K562 (cell line): ENCODE data around the gene BCL2L13. TPM values are rescaled to one million over a fixed set of nuclear protein-coding genes. Genes with fewer than 3 reads are reported as not detected.

Experiments used
- ATAC-seq: fragments of 200-7000 bp; cut with Tn5 transposase; 3 replicates; pipeline ENCODE4 v1.9.1; 2020; ENCODE audit warnings: moderate library complexity
- BruUV-seq: library from RNA; stranded (reverse); fragments of 400-500 nt; replicated peaks from 2 replicates; lab custom pipeline; 2021; lab: Mats Ljungman, UMichigan
- CTCF ChIA-PET: fragments of 300-600 bp; formaldehyde crosslinking; extraction: SDS; loops from one replicate; lab custom pipeline; 2021; ENCODE audit warnings: low intra/inter-chr PET ratio; lab: Yijun Ruan, JAX
- POLR2A ChIA-PET: fragments of 300-600, 350-650 bp; sonication (Branson Sonifier 250); formaldehyde crosslinking; extraction: SDS; loops from one replicate; lab custom pipeline; 2021; ENCODE audit warnings: antibody characterized with exemption, inconsistent platforms; lab: Yijun Ruan, JAX
- DNase-seq, 4 experiments: peaks; one replicate each; pipeline versions ENCODE4 v3.0.0 to v3.0.0-alpha.2; 2011 to 2018; ENCODE audit warnings: low spot score in 3 of 4, mixed read lengths in 3 of 4; ENCODE audit errors: extremely low read depth in 1 of 4
- FAIRE-seq: peaks from 2 replicates; lab custom pipeline; 2011; peaks lifted over from hg19 to GRCh38; lab: Jason Lieb, UNC
- H2AFZ ChIP-seq: 2 replicates; pipeline ENCODE4 v1.6.0; 2011; ENCODE audit warnings: low read depth, low read length, control low read depth, inconsistent platforms
- H3K27ac ChIP-seq: fragments of 200-600 bp; 3 replicates; pipeline ENCODE4 v1.8.0; 2011; ENCODE audit warnings: low read depth, mild to moderate bottlenecking, control low read depth, inconsistent platforms, low read length, moderate library complexity, mixed read lengths; ENCODE audit errors: extremely low read depth
- H3K27me3 ChIP-seq, 2 experiments: fragments of 300-600 bp in 1 of 2; 2 replicates in 1 of 2; 3 replicates in 1 of 2; pipeline versions ENCODE4 v1.6.0 to v1.8.0; 2011; ENCODE audit warnings: inconsistent platforms in 2 of 2, low read length in 2 of 2, mild to moderate bottlenecking in 1 of 2, mixed read lengths in 1 of 2, moderate library complexity in 1 of 2; ENCODE audit not compliant: control insufficient read depth in 2 of 2, insufficient read depth in 2 of 2
- H3K36me3 ChIP-seq: fragments of 300-600 bp; 3 replicates; pipeline ENCODE4 v1.8.0; 2011; ENCODE audit warnings: mild to moderate bottlenecking, low read length, inconsistent platforms; ENCODE audit not compliant: control insufficient read depth, insufficient read depth
- H3K4me1 ChIP-seq, 2 experiments: fragments of 200-600 bp in 1 of 2; replicated peaks in 1 of 2; 2 replicates in 1 of 2; 3 replicates in 1 of 2; pipeline versions ENCODE4 v1.5.1 to v1.8.0; 2011; ENCODE audit warnings: inconsistent platforms in 2 of 2, low read length in 2 of 2, mild to moderate bottlenecking in 1 of 2, mixed read lengths in 1 of 2, moderate library complexity in 1 of 2; ENCODE audit not compliant: control insufficient read depth in 2 of 2, insufficient read depth in 2 of 2
- H3K4me2 ChIP-seq: 2 replicates; pipeline ENCODE4 v1.6.1; 2011; ENCODE audit warnings: low read length, control low read depth, inconsistent platforms, mixed read lengths; ENCODE audit not compliant: insufficient read depth
- H3K4me3 ChIP-seq: fragments of 200-600 bp; sonication (generic), shearing (Covaris generic); 2 replicates; pipeline ENCODE4 v1.5.1; 2016; ENCODE audit warnings: control low read depth, inconsistent platforms
- H3K79me2 ChIP-seq: fragments of 200-600 bp; 3 replicates; pipeline ENCODE4 v1.8.0; 2011; ENCODE audit warnings: low read length, inconsistent platforms; ENCODE audit not compliant: control insufficient read depth, insufficient read depth
- H3K9ac ChIP-seq, 2 experiments: 2 replicates each; pipeline versions ENCODE4 v1.6.0 to v1.6.1; 2011; ENCODE audit warnings: low read depth in 2 of 2, low read length in 2 of 2, control low read depth in 1 of 2, inconsistent platforms in 1 of 2, mild to moderate bottlenecking in 1 of 2, mixed read lengths in 1 of 2; ENCODE audit not compliant: insufficient read depth in 1 of 2
- H3K9me1 ChIP-seq: one replicate; pipeline ENCODE4 v1.6.0; 2011; ENCODE audit warnings: inconsistent platforms, mild to moderate bottlenecking, low read length, moderate library complexity; ENCODE audit not compliant: control insufficient read depth, insufficient read depth
- H3K9me3 ChIP-seq: replicated peaks from 2 replicates; pipeline ENCODE4 v1.5.1; 2011; ENCODE audit warnings: low read depth, low read length, inconsistent platforms; ENCODE audit not compliant: control insufficient read depth, insufficient read depth
- H4K20me1 ChIP-seq: replicated peaks from 2 replicates; pipeline ENCODE4 v1.6.1; 2011; ENCODE audit warnings: low read length, inconsistent platforms, mixed read lengths; ENCODE audit not compliant: control insufficient read depth, insufficient read depth
- KDM1A ChIP-seq, 2 experiments: fragments of 450-650 bp; IDR thresholded peaks; 2 replicates each; pipeline ENCODE4 v1.6.1; 2016; ENCODE audit warnings: mild to moderate bottlenecking in 2 of 2
- MED1 ChIP-seq: sonication (generic); formaldehyde crosslinking; IDR thresholded peaks from 2 replicates; pipeline ENCODE4 v1.8.1; 2023; ENCODE audit warnings: missing genetic modification reagents, borderline replicate concordance
- ZKSCAN8 ChIP-seq: fragments of 200-800 bp; sonication (Bioruptor generic); IDR thresholded peaks from 2 replicates; pipeline ENCODE4 v1.6.1; 2016; ENCODE audit warnings: missing genetic modification characterization, missing compliant biosample characterization
- WGBS: fragments of 100-300 bp; shearing (Covaris generic); methylation state at CpG from one replicate; pipeline ENCODE4 v1.1.6; 2016; ENCODE audit warnings: low coverage, mixed read lengths; ENCODE audit not compliant: insufficient coverage; ENCODE audit errors: missing lambda C conversion rate; 5-methylcytosine and 5-hydroxymethylcytosine counted together
- in situ Hi-C: fragments of 300-500 bp; cut with MboI; formaldehyde crosslinking; loops from 4 replicates; pipeline ENCODE4 v1.15.0; 2018; ENCODE audit warnings: inconsistent platforms, mixed read lengths
- intact Hi-C: fragments of 100-400 bp; cut with micrococcal nuclease; formaldehyde crosslinking; loops from 2 replicates; pipeline ENCODE4 v1.14.2; 2022
- polyA plus RNA-seq, 8 experiments: library from polyadenylated mRNA; depleted of rRNA in 4 of 8; stranded (reverse) in 5 of 8; unstranded in 3 of 8; fragments of >200 nt; fragmentation: Nextera tagmentation in 2 of 8; fragmentation: Illumina TruSeq in 1 of 8; extraction: Ambion mirVana in 2 of 8; extraction: Trizol in 1 of 8; gene quantifications; 2 replicates each; pipeline versions ENCODE4 v1.2.1 to v1.2.3, GENCODE V29; 2011 to 2014; ENCODE audit warnings: inconsistent platforms in 1 of 8, missing spikeins in 1 of 8
- total RNA-seq, 7 experiments: library from RNA; depleted of rRNA in 6 of 7; stranded (reverse); fragments of >200 nt in 6 of 7; fragmentation: Illumina TruSeq in 2 of 7; extraction: Trizol in 2 of 7; gene quantifications; 2 replicates each; pipeline versions ENCODE4 v1.2.1 to v1.2.3, GENCODE V29; 2011 to 2021; ENCODE audit warnings: low replicate concordance in 1 of 7
- TF ChIP-seq, protein P1 (sequence below), 2 experiments: fragments of 450-650 bp in 1 of 2; IDR thresholded peaks; 2 replicates each; pipeline ENCODE4 v1.6.1; 2011 to 2017; ENCODE audit warnings: low read depth in 2 of 2, antibody characterized with exemption in 1 of 2, borderline replicate concordance in 1 of 2, low read length in 1 of 2, mild to moderate bottlenecking in 1 of 2, mixed read lengths in 1 of 2; ENCODE audit not compliant: control insufficient read depth in 1 of 2

BCL2L13 gene
- total and polyA plus RNA-seq, 9 of the 15 experiments (the other 6 are each of a cell fraction or from before 2014, with no cell fraction given) = 41.5 to 63.4 (median 56.5) TPM

DNA sequence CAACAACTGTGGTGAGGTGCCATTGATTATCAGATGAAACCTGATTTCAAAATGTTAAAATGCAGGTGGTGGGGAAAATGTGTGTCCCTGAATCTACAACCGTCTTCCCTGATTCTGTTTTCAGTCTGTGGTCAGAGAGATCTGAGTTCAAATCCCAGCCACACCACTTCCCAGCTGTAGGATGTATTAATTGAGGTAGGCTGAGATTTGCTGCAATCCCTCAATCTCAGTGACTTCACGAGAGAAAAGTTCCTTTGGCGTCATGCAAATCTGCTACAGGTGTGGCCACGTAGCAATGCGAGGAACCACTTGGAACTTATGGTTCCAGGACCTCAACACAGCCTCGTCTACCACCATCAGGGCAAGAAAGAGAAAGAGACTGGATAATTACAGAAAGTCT, 56.2 kb downstream of the BCL2L13 start:
- H3K9me3 ChIP-seq = no peaks in the 10 kb centered on the region
- H3K27me3 ChIP-seq = no peaks in the 10 kb centered on the region
- TF ChIP-seq KDM1A (IDR thresholded peaks at IDR 0.05) (peak; percentile 67 to 72; a peak in 2 of 4 replicates), ZKSCAN8 (CRISPR knock-in tag) (no peak), MED1 (CRISPR knock-in tag) (no peak)
- TF ChIP-seq, protein P1, sequence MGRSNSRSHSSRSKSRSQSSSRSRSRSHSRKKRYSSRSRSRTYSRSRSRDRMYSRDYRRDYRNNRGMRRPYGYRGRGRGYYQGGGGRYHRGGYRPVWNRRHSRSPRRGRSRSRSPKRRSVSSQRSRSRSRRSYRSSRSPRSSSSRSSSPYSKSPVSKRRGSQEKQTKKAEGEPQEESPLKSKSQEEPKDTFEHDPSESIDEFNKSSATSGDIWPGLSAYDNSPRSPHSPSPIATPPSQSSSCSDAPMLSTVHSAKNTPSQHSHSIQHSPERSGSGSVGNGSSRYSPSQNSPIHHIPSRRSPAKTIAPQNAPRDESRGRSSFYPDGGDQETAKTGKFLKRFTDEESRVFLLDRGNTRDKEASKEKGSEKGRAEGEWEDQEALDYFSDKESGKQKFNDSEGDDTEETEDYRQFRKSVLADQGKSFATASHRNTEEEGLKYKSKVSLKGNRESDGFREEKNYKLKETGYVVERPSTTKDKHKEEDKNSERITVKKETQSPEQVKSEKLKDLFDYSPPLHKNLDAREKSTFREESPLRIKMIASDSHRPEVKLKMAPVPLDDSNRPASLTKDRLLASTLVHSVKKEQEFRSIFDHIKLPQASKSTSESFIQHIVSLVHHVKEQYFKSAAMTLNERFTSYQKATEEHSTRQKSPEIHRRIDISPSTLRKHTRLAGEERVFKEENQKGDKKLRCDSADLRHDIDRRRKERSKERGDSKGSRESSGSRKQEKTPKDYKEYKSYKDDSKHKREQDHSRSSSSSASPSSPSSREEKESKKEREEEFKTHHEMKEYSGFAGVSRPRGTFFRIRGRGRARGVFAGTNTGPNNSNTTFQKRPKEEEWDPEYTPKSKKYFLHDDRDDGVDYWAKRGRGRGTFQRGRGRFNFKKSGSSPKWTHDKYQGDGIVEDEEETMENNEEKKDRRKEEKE (IDR thresholded peaks at IDR 0.05; ENCODE audit: borderline replicate concordance in 1 of 2, control insufficient read depth in 1 of 2, low read depth in 2 of 2, low read length in 1 of 2) = no peak
- H3K9ac ChIP-seq = no peak overlapping the region
- FAIRE-seq (no peak), ATAC-seq (no peak), DNase-seq (no peak)
- H3K4me3 ChIP-seq = no peak overlapping the region
- no peak overlapping the region for H2AFZ ChIP-seq
- in situ Hi-C loops (no loop called here), intact Hi-C loops (no loop called here)
- no peak overlapping the region for H3K27ac ChIP-seq
- no peaks in the 10 kb centered on the region for H3K9me1 ChIP-seq
- ChIA-PET POLR2A (no interaction called here), CTCF (no interaction called here)
- no peak overlapping the region for H3K4me2 ChIP-seq
- no peaks in the 10 kb centered on the region for H3K4me1 ChIP-seq
- 0 out of 3 replicates have a peak, but pooled peaks cover 2% of the 10 kb centered on the region for H3K79me2 ChIP-seq
- WGBS = 83% methylated on average over 6 of the region's 6 CpGs
- BruUV-seq = no TSS peak
- H4K20me1 ChIP-seq = no peaks in the 10 kb centered on the region
- H3K36me3 ChIP-seq = peaks cover 45% of the 10 kb centered on the region
